WI38 (cell line): ENCODE results near the gene SPON1.

Source experiments
- H3K4me3 ChIP-seq: 2 replicates; pipeline ENCODE4 v1.5.1; 2011; ENCODE audit warnings: low read depth, mild to moderate bottlenecking, control low read depth, low read length
- CTCF ChIP-seq: IDR thresholded peaks from 2 replicates; pipeline ENCODE4 v1.5.1; 2012; ENCODE audit warnings: low read depth, mild to moderate bottlenecking, control low read depth, low read length

The SPON1 gene

GRCh38 chr11:14124886-14125285, 162.4 kb downstream of the SPON1 start:
- no peak overlapping the region for H3K4me3 ChIP-seq
- no peak for TF ChIP-seq CTCF

GRCh38 chr11:14125529-14125928, 163.0 kb downstream of the SPON1 start:
- no peak for TF ChIP-seq CTCF
- H3K4me3 ChIP-seq = no peak overlapping the region

- H3K4me3 ChIP-seq = no peak overlapping the region
- no peak for TF ChIP-seq CTCF
Measured at GRCh38 chr11:14127679-14128078, 165.2 kb downstream of the SPON1 start.

- H3K4me3 ChIP-seq = no peak overlapping the region
- no peak for TF ChIP-seq CTCF
Measured at GRCh38 chr11:14132312-14132711, 169.8 kb downstream of the SPON1 start.

GRCh38 chr11:14133381-14133780, 170.9 kb downstream of the SPON1 start:
- no peak overlapping the region for H3K4me3 ChIP-seq
- no peak for TF ChIP-seq CTCF

- TF ChIP-seq CTCF = no peak
- H3K4me3 ChIP-seq = no peak overlapping the region
Measured at GRCh38 chr11:14136561-14136960, 174.0 kb downstream of the SPON1 start.

GRCh38 chr11:14137284-14137683, 174.8 kb downstream of the SPON1 start:
- no peak for TF ChIP-seq CTCF
- no peak overlapping the region for H3K4me3 ChIP-seq
